Endometrial microvascular endothelial cells (primary cell): ENCODE data around the gene FAM25G. TPM values are rescaled to one million over a fixed set of nuclear protein-coding genes. Genes with fewer than 3 reads are reported as not detected.
"Not testable (repeated sequence)": the region's sequence is repeated elsewhere in the genome, so short reads cannot be mapped to it uniquely, and the experiment has no call there.

Experiments
- in situ Hi-C: cut with HindIII; loops from 2 replicates; pipeline ENCODE4 v1.10.0; 2017; ENCODE audit warnings: low sequenced_read_pairs, low pct_unique_long_range_greater_than_20kb; ENCODE audit errors: inconsistent ontology term
- total RNA-seq: library from RNA; depleted of rRNA; stranded (reverse); fragments of >200 nt; gene quantifications from one replicate; pipeline ENCODE4 v1.2.3, GENCODE V29; 2015; ENCODE audit errors: inconsistent ontology term

FAM25G gene
- total RNA-seq: not detected

- in situ Hi-C loops: not testable (repeated sequence)
These were observed at the start of gene FAM25G for GRCh38 chr10:47491600-47491999. Gene FAM25G, minus strand, starts transcription at chr10:47491700. Its CDS starts 26 bp downstream, at chr10:47491674.

- in situ Hi-C loops: not testable (repeated sequence)
These were observed 44.9 kb upstream of the FAM25G start for GRCh38 chr10:47536430-47536829.

GRCh38 chr10:47523475-47523874 lies 32.0 kb upstream of the FAM25G start, which contains the start of gene AGAP9:
Gene AGAP9, minus strand, starts transcription at chr10:47523638. Its CDS starts 112 bp downstream, at chr10:47523526.
- in situ Hi-C loops: not testable (repeated sequence)

- in situ Hi-C loops: not testable (repeated sequence)
These were observed 10.8 kb upstream of the FAM25G start for GRCh38 chr10:47502313-47502712.

GRCh38 chr10:47494226-47494625 lies 2.7 kb upstream of the FAM25G start:
- in situ Hi-C loops: not testable (repeated sequence)

- in situ Hi-C loops: not testable (repeated sequence)
These were observed 1.9 kb downstream of the FAM25G start for GRCh38 chr10:47489630-47490029.

GRCh38 chr10:47485943-47486342 lies 5.6 kb downstream of the FAM25G start:
- in situ Hi-C loops: not testable (repeated sequence)

GRCh38 chr10:47484786-47485185 lies 6.7 kb downstream of the FAM25G start:
- in situ Hi-C loops: not testable (repeated sequence)

GRCh38 chr10:47483923-47484322 lies 7.6 kb downstream of the FAM25G start, which contains the start of gene ANXA8:
Gene ANXA8, minus strand, starts transcription at chr10:47484115. Its CDS starts 182 bp downstream, at chr10:47483933.
- in situ Hi-C loops: not testable (repeated sequence)

GRCh38 chr10:47482367-47482766 lies 9.1 kb downstream of the FAM25G start:
- in situ Hi-C loops: not testable (repeated sequence)

GRCh38 chr10:47481768-47482181 lies 9.7 kb downstream of the FAM25G start:
- in situ Hi-C loops: not testable (repeated sequence)

- in situ Hi-C loops: not testable (repeated sequence)
These were observed 10.2 kb downstream of the FAM25G start for GRCh38 chr10:47481182-47481766.

GRCh38 chr10:47480133-47480532 lies 11.4 kb downstream of the FAM25G start:
- in situ Hi-C loops: not testable (repeated sequence)

GRCh38 chr10:47478114-47478513 lies 13.4 kb downstream of the FAM25G start:
- in situ Hi-C loops: not testable (repeated sequence)

GRCh38 chr10:47477078-47477477 lies 14.4 kb downstream of the FAM25G start:
- in situ Hi-C loops: not testable (repeated sequence)

- in situ Hi-C loops: not testable (repeated sequence)
These were observed 16.4 kb downstream of the FAM25G start for GRCh38 chr10:47475101-47475500.

GRCh38 chr10:47473516-47473915 lies 18.0 kb downstream of the FAM25G start:
- in situ Hi-C loops: not testable (repeated sequence)

- in situ Hi-C loops: not testable (repeated sequence)
These were observed 18.9 kb downstream of the FAM25G start for GRCh38 chr10:47472647-47473046.

GRCh38 chr10:47472072-47472471 lies 19.4 kb downstream of the FAM25G start:
- in situ Hi-C loops: not testable (repeated sequence)

- in situ Hi-C loops: not testable (repeated sequence)
These were observed 22.6 kb downstream of the FAM25G start for GRCh38 chr10:47468731-47469528.
